ENCODE results near the gene SGMS1. TPM values are rescaled to one million over a fixed set of nuclear protein-coding genes. Genes with fewer than 3 reads are reported as not detected.
"Not testable (repeated sequence)": the region's sequence is repeated elsewhere in the genome, so short reads cannot be mapped to it uniquely, and the experiment has no call there.

SGMS1 gene
- total and polyA plus RNA-seq, 5 experiments from 2014 or later: 8.3 to 34.9 (median 11.0) TPM

DNA sequence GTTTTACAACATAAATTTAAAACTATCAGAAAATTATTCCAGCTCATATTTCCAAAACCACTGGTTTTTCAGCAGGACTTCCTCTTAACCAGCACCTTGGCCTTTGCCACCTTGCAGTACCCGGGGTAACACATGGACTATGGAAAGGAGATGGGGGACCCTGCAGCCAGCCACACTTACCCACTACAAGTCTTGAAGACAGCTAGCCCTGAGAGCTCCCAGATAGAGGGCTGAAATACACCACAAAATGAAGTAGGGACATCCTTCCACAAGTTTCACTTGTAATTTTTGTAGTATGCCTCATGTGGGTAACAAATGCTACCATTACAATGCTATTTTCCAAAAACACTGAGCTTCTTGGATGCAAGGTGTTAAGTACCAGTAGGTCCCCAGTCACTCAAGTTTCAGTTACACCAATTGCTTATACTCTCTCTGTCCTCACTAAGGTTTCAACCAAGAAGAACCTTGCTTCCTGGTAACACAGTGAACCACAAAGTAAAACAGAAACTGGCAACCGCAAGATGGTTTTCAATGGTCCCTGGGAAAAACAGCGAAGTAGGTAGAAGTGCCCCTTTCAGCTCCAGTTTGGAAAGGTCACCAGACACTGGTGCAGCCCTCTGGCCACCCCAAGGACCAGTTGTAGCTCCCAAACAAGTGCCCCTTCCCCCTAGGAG lies 110.9 kb downstream of the SGMS1 start:
- H3K9me3 Mint-ChIP-seq: no peaks in the 10 kb centered on the region
- H3K27ac Mint-ChIP-seq: peak overlapping the region in 8 of 10 donors; percentile 17 to 85 (median 62)
- H3K36me3 Mint-ChIP-seq: peaks cover 0 to 24% (median 6%) of the 10 kb centered on the region in 3 donors
- peak; percentile 63 to 76 for ATAC-seq
- H3K4me3 Mint-ChIP-seq: peak overlapping the region; percentile 28 to 77 (median 38)
- no peaks in the 10 kb centered on the region for H3K27me3 Mint-ChIP-seq
- POLR2A ChIA-PET: no interaction called here
- DNase-seq: peak in 3 of 10 donors; percentile 16 to 49 (median 28)
- H3K4me1 Mint-ChIP-seq: peaks cover 18 to 66% (median 59%) of the 10 kb centered on the region in 4 donors

DNA sequence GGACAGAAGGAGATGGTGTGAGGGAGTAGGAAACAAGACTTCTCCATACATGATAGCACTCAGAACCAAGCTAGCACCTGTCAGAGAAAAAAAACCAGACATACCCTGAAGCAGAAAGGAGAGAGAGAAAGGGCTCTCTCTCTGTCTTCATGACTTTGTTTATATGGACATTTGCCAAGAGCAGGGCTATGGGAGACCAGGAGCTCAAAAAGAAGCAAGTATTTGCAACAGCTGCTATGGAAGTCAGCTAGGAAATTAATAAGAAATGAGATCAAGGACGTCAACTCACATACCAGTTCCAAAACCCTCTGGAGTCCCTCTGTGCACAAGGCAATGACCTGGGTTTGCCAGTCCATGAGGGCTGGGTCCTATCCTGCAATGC lies 111.6 kb downstream of the SGMS1 start:
- peak overlapping the region in 3 of 10 donors; percentile 17 to 31 (median 22) for H3K4me3 Mint-ChIP-seq
- H3K9me3 Mint-ChIP-seq: no peaks in the 10 kb centered on the region
- POLR2A ChIA-PET: no interaction called here

DNA sequence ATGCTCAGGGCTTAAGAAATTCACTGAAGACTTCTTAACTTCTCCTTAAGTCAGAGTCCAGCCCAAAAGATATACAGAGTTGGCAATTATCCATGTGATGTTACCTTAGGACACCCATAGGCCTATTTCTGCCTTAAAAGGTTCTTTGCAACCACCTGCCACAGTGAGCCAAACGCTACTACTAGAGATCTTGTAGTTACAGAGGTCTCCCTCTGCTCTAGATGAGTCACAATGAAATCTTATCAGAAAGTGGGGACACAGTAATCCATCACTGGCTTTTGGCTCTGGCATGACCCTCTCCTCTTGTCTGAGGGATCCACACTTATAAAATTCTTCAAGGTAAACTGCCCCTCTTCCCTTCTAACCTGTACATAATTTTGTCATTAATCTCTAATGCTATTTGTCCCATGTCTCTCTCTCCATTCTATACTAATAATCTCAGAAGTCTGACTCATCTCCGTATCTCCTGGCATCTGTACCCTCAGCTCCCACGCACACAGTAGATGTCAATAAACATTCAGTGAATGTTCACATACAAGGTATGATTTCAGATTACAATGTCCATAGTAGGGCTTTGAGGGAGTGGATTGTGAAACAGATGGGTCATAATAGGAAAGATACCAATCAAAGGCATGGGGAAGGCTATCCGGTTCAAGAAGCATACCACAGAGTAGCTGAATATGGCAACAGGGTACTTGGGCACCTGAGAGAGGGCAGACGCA lies 112.1 kb downstream of the SGMS1 start:
- H3K36me3 Mint-ChIP-seq: peaks cover 0 to 12% (median 3%) of the 10 kb centered on the region in 3 donors
- peaks cover 18 to 69% (median 65%) of the 10 kb centered on the region in 4 donors for H3K4me1 Mint-ChIP-seq
- no peaks in the 10 kb centered on the region for H3K27me3 Mint-ChIP-seq
- H3K4me3 Mint-ChIP-seq: peak overlapping the region in 2 of 10 donors; percentile 22 to 35
- DNase-seq (no peak), ATAC-seq (no peak)
- peak overlapping the region in 6 of 10 donors; percentile 0 to 66 (median 10) for H3K27ac Mint-ChIP-seq
- H3K9me3 Mint-ChIP-seq: no peaks in the 10 kb centered on the region
- POLR2A ChIA-PET: no interaction called here

More for the DNA sequence above, 111.6 kb downstream of the SGMS1 start:
- Mint-ChIP-seq H3K36me3 (peaks cover 0 to 17% (median 6%) of the 10 kb centered on the region in 3 donors), H3K27me3 (no peaks in the 10 kb centered on the region), H3K4me1 (peaks cover 22 to 69% (median 63%) of the 10 kb centered on the region in 4 donors), H3K27ac (peak overlapping the region in 6 of 10 donors; percentile 0 to 66 (median 5))
- DNase-seq (no peak), ATAC-seq (no peak)

DNA sequence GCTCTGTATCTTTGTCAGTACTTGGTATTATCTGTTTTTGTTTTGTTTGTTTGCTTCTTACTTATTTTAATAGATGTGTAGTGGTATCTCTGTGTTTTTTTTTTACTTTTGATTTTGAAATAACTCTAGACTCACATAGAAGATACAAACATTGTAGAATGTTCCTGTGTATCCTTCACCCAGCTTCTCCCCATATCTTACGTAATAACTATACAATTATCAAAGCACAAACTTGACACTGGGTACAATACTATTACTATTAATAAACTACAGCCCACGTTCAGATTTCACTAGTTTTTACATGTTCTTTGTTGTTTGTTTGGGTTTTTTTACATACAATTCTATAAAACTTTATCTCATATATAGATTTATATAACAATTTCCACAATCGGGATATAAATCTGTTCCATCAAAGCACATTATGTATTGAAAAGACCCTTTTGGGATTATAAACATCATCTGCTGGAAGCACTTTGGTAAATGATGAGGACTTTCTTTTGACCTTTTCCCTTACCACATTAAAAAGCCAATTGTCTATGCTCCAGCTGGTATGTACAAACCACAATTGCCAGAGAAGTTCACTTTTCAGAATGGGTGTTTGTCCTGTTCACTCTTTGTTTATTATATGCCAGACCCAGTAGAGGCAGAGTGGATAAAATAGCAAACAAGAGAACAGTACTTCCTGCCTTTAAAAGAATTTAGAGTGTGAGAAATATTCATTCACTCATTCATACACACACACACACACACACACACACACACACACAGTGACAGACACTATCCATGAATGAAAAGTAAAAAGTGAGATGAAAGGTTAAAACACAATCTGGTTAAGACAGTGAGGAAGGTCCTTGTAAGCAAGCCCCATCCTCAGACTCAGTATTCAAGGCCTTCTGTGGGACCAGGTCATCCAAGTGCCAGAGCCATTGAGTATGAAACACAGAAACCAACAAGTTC lies 113.0 kb downstream of the SGMS1 start:
- Mint-ChIP-seq H3K4me1 (peaks cover 20 to 73% (median 69%) of the 10 kb centered on the region in 4 donors), H3K4me3 (no peak overlapping the region), H3K27me3 (no peaks in the 10 kb centered on the region), H3K27ac (peak overlapping the region in 4 of 10 donors; percentile 3 to 46 (median 14)), H3K9me3 (no peaks in the 10 kb centered on the region), H3K36me3 (peaks cover 0 to 8% (median 3%) of the 10 kb centered on the region in 3 donors)
- ATAC-seq (no peak), DNase-seq (no peak)
- POLR2A ChIA-PET: no interaction called here

DNA sequence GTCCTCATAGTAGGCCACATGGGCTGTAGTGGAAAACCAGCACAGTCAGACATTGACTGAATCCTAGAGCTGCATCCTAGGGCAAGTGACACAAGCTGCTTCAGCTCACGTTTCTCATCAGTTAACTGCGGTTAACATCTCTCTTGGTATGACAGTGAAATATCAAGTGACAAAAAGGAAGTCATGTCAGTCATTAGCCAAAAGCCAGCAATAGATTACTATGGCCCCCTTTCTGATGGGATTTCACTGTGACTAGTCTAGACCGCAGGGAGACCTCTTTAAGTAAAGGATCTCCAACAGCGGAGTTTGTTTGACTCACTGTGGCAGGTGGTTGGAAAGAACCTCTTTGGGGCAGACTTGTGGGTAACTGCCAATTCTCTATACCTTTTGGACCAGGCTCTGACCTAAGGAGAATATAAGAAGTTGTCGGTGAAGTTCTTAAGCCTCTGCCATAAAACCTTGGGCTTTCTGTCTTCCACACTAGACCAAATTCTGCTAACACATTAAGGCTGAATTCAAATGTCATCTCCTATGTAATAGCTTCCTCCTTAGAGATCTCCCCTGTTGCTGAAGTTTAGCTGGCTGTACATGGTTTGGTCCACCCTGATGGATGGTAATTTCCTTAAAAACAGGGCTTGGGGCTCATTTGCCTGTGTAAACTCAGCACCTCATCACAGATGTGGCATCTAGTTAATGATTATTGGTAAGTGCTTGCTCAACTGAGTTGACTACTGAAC lies 115.3 kb downstream of the SGMS1 start:
- DNase-seq (peak in 1 of 10 donors; percentile 7), ATAC-seq (no peak)
- peak overlapping the region in 2 of 10 donors; percentile 26 to 27 for H3K27ac Mint-ChIP-seq
- H3K27me3 Mint-ChIP-seq: no peaks in the 10 kb centered on the region
- H3K9me3 Mint-ChIP-seq: no peaks in the 10 kb centered on the region
- POLR2A ChIA-PET: interaction anchor here (0.5 kb wide), 1 partner anchor 24 kb away, joined by 5 read pairs; no protein-coding TSS in a partner anchor
- H3K36me3 Mint-ChIP-seq: peaks cover 0 to 5% (median 3%) of the 10 kb centered on the region in 3 donors
- H3K4me3 Mint-ChIP-seq: no peak overlapping the region
- H3K4me1 Mint-ChIP-seq: peaks cover 22 to 68% (median 62%) of the 10 kb centered on the region in 4 donors

DNA sequence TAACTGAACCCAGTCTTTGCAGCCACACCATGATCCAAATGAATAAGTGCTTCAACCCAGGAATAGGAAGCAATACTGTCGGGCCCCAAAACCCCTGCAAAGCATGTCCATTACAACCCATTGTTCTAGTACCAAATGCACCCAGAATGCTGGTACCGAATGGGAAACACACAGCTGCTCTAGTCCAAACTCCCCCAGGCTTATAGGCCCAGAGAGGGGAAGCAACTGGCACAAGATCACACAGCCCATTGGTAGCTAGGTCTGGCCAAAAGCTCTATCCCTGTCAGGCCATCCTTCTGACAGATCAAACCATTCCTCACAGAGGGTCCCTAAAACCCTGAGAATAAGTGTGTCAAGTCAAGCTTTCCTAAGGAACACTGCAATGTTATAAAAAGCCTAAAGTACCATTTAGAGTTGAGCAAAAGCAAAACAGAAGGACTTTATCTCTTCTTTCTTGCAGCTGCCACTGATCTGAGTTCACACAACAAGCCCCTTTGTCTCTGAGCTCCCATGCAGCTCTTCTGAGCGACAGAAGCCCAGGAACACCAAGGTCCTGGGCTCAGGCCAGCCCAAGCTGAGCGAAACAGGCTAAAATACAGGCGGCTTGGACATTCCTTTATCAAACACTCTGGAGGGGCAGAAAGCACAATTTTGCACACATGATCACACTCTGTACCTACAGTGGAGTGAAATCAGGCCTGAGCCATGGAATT lies 116.7 kb downstream of the SGMS1 start:
- Mint-ChIP-seq H3K27me3 (no peaks in the 10 kb centered on the region), H3K9me3 (no peaks in the 10 kb centered on the region), H3K36me3 (peaks cover 0 to 5% (median 3%) of the 10 kb centered on the region in 3 donors), H3K4me3 (no peak overlapping the region), H3K4me1 (peaks cover 24 to 68% (median 63%) of the 10 kb centered on the region in 4 donors), H3K27ac (peak overlapping the region in 1 of 10 donors; percentile 26)
- ATAC-seq (no peak), DNase-seq (no peak)
- POLR2A ChIA-PET: no interaction called here

DNA sequence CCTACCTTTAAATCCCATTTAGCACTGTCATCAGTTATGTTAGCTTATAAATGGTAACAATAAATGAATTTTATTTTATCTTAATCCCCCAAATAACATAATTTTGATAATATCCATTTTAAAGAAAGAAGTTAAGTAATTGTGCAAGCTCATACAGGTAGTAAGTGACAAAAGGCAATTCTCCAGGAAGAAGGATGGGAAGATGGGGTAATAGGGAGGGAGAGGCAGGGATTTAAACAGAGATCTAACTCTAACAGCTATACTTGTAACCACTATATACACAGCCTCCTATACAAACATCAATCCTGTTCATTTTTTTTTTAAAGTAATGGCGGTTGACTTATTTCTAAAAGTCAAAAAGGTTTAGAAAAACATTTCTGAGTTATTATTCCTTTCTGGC lies 119.4 kb downstream of the SGMS1 start:
- Mint-ChIP-seq H3K27ac (peak overlapping the region in 1 of 10 donors; percentile 12), H3K27me3 (no peaks in the 10 kb centered on the region), H3K4me1 (peaks cover 18 to 55% (median 49%) of the 10 kb centered on the region in 4 donors), H3K9me3 (no peaks in the 10 kb centered on the region), H3K36me3 (peaks cover 0 to 6% (median 5%) of the 10 kb centered on the region in 3 donors), H3K4me3 (no peak overlapping the region)
- no peak for DNase-seq
- POLR2A ChIA-PET: no interaction called here
- no peak for ATAC-seq

DNA sequence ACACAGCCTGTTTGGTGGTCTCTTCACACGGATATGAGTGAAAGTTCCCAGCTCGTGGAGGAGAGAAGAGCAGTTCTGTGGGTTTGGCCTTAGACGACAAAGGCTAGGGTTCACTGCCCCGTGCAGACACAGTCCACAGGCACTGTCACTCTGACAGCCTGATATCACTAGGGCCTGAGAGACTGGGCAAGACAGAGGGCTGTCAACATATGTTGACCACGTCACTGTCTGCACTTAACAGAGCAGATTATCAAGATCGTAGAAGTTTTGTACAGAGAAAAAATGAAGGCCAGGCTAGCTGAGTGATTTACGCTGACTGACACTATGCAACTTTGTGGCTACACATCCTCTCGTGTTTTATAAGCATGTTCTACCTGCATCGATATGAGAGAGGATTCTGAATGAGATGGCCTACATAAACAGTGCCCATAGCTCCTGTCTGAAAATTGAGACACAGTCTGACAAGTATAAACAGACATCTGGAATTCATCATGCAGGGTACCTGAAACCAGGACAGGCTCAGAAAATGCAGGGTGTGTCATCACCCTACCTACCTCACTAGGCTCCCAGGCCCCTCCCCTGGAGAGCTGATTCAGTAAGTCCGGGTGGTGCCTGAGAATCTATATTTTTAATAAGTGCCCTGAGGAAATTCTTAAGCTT lies 120.0 kb downstream of the SGMS1 start:
- H3K27ac Mint-ChIP-seq: peak overlapping the region in 4 of 10 donors; percentile 9 to 49 (median 37)
- POLR2A ChIA-PET: no interaction called here
- peaks cover 0 to 9% (median 7%) of the 10 kb centered on the region in 3 donors for H3K36me3 Mint-ChIP-seq
- ATAC-seq (no peak), DNase-seq (no peak)
- no peaks in the 10 kb centered on the region for H3K9me3 Mint-ChIP-seq
- peak overlapping the region in 1 of 10 donors; percentile 15 for H3K4me3 Mint-ChIP-seq
- peaks cover 18 to 49% (median 46%) of the 10 kb centered on the region in 4 donors for H3K4me1 Mint-ChIP-seq
- no peaks in the 10 kb centered on the region for H3K27me3 Mint-ChIP-seq

DNA sequence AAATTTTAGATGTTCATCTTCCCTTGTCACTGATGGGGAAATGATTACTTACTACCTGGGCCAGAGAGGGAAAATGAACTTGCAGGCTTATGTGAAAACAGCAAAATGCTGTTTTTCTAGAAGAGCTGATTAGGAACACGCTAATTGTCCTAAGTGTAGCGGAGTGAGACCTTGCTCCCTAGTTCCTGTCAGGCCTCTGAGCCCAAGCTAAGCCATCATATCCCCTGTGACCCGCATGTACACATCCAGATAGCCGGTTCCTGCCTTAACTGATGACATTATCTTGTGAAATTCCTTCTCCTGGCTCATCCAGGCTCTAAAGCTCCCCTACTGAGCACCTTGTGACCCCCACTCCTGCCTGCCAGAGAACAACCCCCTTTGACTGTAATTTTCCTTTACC lies 120.6 kb downstream of the SGMS1 start:
- ATAC-seq, H3K9me3 Mint-ChIP-seq, H3K4me3 Mint-ChIP-seq, DNase-seq, H3K27me3 Mint-ChIP-seq, POLR2A ChIA-PET: not testable (repeated sequence)
- Mint-ChIP-seq H3K27ac (peak overlapping the region in 3 of 10 donors; percentile 22 to 49 (median 43)), H3K36me3 (peaks cover 0 to 12% (median 11%) of the 10 kb centered on the region in 3 donors), H3K4me1 (peaks cover 18 to 43% (median 41%) of the 10 kb centered on the region in 4 donors)

DNA sequence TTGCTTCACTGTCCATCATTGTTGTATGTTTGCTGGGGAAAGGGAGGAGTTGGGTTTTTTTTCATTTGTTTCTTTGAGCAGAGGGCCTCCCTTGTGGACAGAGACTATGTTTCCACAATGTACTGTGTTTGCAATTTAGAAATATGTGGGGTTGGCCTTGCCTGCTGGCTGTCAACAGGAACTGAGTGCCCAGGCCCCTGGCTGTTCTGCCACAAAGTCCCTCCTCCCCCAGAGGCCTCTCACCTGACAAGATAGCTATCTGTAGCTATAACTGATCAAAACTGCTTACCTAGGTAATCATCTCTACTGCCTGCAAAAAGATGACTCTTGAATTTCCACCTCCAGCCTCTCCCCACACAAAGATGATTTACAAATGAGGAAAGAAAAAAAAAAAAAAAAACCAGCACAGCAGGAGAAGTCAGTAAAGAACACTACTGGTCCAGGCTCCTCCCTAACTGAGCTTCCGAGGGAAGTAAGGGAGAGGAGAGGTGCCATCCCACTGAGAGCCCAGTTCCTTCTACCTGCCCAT lies 121.8 kb downstream of the SGMS1 start:
- H3K36me3 Mint-ChIP-seq: peaks cover 0 to 15% (median 14%) of the 10 kb centered on the region in 3 donors
- no peaks in the 10 kb centered on the region for H3K9me3 Mint-ChIP-seq
- peaks cover 14 to 46% (median 39%) of the 10 kb centered on the region in 4 donors for H3K4me1 Mint-ChIP-seq
- POLR2A ChIA-PET: no interaction called here
- ATAC-seq: no peak
- H3K27me3 Mint-ChIP-seq: no peaks in the 10 kb centered on the region
- no peak for DNase-seq
- H3K4me3 Mint-ChIP-seq: no peak overlapping the region
- H3K27ac Mint-ChIP-seq: peak overlapping the region in 4 of 10 donors; percentile 19 to 71 (median 30)

Data from naive thymus-derived CD8-positive, alpha-beta T cell (primary cell).